Measurements from ENCODE around the gene CCNYL1.
"Not testable (repeated sequence)": the region's sequence is repeated elsewhere in the genome, so short reads cannot be mapped to it uniquely, and the experiment has no call there.

The CCNYL1 gene

DNA sequence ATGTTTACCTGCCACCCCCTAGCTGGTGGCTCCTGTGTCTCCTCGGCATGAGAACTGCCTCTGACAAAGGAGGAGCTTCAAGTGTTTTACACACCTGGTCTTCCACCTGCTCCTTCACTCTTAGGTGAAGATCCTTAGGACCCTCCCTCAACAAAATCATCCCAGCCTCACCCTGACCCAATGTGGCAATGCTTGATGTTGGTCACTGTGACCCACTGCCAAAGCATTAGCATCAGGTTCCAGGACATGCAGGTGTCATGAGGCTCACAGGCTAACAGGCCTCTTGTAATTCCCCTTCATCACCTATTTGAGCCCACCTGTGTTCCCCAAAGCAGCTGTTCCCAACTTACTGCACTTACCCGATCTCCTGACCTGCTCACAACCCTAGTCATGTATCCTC, 48.5 kb downstream of the CCNYL1 start:
- TF ChIP-seq TSHZ2 (CRISPR knock-in tag; IDR thresholded peaks at IDR 0.05) (no peak), ZFP3 (CRISPR knock-in tag; IDR thresholded peaks at IDR 0.05) (no peak), ZC3H10 (CRISPR knock-in tag; IDR thresholded peaks at IDR 0.05) (no peak), ESRRG (CRISPR knock-in tag; IDR thresholded peaks at IDR 0.05) (no peak), TOX (CRISPR knock-in tag; IDR thresholded peaks at IDR 0.05; ENCODE audit: borderline replicate concordance) (no peak), GLIS3 (CRISPR knock-in tag; IDR thresholded peaks at IDR 0.05) (no peak)
- TF ChIP-seq, protein P1, sequence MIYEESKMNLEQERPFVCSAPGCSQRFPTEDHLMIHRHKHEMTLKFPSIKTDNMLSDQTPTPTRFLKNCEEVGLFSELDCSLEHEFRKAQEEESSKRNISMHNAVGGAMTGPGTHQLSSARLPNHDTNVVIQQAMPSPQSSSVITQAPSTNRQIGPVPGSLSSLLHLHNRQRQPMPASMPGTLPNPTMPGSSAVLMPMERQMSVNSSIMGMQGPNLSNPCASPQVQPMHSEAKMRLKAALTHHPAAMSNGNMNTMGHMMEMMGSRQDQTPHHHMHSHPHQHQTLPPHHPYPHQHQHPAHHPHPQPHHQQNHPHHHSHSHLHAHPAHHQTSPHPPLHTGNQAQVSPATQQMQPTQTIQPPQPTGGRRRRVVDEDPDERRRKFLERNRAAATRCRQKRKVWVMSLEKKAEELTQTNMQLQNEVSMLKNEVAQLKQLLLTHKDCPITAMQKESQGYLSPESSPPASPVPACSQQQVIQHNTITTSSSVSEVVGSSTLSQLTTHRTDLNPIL (CRISPR knock-in tag; IDR thresholded peaks at IDR 0.05; ENCODE audit: low read depth): no peak
- no peak for ATAC-seq

- ATAC-seq: no peak
- TF ChIP-seq GLIS3 (CRISPR knock-in tag; IDR thresholded peaks at IDR 0.05) (no peak), ZFP30 (CRISPR knock-in tag; IDR thresholded peaks at IDR 0.05) (no peak), ARNTL (CRISPR knock-in tag; IDR thresholded peaks at IDR 0.05; ENCODE audit: borderline replicate concordance, low read depth) (no peak), ZNF8 (CRISPR knock-in tag; IDR thresholded peaks at IDR 0.05) (no peak), ZC3H10 (CRISPR knock-in tag; IDR thresholded peaks at IDR 0.05) (no peak), OSR1 (CRISPR knock-in tag; IDR thresholded peaks at IDR 0.05) (no peak), ZNF70 (CRISPR knock-in tag; IDR thresholded peaks at IDR 0.05) (no peak), PPARA (CRISPR knock-in tag; IDR thresholded peaks at IDR 0.05; ENCODE audit: borderline replicate concordance) (no peak), RARB (CRISPR knock-in tag; IDR thresholded peaks at IDR 0.05) (no peak), BACH2 (CRISPR knock-in tag; IDR thresholded peaks at IDR 0.05; ENCODE audit: borderline replicate concordance) (no peak), ESRRG (CRISPR knock-in tag; IDR thresholded peaks at IDR 0.05) (no peak), TOX (CRISPR knock-in tag; IDR thresholded peaks at IDR 0.05; ENCODE audit: borderline replicate concordance) (no peak), CSDC2 (CRISPR knock-in tag; IDR thresholded peaks at IDR 0.05) (no peak), ISL1 (CRISPR knock-in tag; IDR thresholded peaks at IDR 0.05) (no peak)
- TF ChIP-seq, protein P2, sequence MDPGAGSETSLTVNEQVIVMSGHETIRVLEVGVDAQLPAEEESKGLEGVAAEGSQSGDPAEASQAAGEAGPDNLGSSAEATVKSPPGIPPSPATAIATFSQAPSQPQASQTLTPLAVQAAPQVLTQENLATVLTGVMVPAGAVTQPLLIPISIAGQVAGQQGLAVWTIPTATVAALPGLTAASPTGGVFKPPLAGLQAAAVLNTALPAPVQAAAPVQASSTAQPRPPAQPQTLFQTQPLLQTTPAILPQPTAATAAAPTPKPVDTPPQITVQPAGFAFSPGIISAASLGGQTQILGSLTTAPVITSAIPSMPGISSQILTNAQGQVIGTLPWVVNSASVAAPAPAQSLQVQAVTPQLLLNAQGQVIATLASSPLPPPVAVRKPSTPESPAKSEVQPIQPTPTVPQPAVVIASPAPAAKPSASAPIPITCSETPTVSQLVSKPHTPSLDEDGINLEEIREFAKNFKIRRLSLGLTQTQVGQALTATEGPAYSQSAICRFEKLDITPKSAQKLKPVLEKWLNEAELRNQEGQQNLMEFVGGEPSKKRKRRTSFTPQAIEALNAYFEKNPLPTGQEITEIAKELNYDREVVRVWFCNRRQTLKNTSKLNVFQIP (CRISPR knock-in tag; IDR thresholded peaks at IDR 0.05; ENCODE audit: borderline replicate concordance, low read depth): no peak
These were observed 49.0 kb downstream of the CCNYL1 start for GRCh38 chr2:207760453-207760852.

DNA sequence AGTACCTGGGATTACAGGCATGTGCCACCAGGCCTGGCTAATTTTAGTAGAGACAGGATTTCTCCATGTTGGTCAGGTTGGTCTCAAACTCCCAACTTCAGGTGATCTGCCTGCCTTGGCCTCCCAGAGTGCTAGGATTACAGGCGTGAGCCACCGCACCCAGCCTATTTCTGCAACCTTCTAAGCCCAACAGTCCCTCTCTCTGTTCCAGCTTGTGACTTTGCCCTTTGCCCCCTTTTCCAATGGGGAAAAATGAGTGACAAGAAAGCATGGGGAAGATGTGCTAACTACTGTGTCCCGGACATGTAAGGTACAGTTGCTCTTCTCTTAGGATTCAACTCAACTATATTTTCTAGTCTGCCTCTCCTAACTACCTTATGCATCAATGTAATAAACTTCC, 50.0 kb downstream of the CCNYL1 start:
- ATAC-seq: not testable (repeated sequence)

- ATAC-seq: peak; percentile 19; the same call in 1 of the 3 replicates
- TF ChIP-seq, protein P2 (CRISPR knock-in tag; IDR thresholded peaks at IDR 0.05; ENCODE audit: borderline replicate concordance, low read depth): no peak
- TF ChIP-seq, protein P3, sequence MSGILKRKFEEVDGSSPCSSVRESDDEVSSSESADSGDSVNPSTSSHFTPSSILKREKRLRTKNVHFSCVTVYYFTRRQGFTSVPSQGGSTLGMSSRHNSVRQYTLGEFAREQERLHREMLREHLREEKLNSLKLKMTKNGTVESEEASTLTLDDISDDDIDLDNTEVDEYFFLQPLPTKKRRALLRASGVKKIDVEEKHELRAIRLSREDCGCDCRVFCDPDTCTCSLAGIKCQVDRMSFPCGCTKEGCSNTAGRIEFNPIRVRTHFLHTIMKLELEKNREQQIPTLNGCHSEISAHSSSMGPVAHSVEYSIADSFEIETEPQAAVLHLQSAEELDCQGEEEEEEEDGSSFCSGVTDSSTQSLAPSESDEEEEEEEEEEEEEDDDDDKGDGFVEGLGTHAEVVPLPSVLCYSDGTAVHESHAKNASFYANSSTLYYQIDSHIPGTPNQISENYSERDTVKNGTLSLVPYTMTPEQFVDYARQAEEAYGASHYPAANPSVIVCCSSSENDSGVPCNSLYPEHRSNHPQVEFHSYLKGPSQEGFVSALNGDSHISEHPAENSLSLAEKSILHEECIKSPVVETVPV (CRISPR knock-in tag; IDR thresholded peaks at IDR 0.05): no peak
- TF ChIP-seq TOX (CRISPR knock-in tag; IDR thresholded peaks at IDR 0.05; ENCODE audit: borderline replicate concordance) (no peak), ISL1 (CRISPR knock-in tag; IDR thresholded peaks at IDR 0.05) (no peak), OSR1 (CRISPR knock-in tag; IDR thresholded peaks at IDR 0.05) (no peak), PPARA (CRISPR knock-in tag; IDR thresholded peaks at IDR 0.05; ENCODE audit: borderline replicate concordance) (no peak), ZNF8 (CRISPR knock-in tag; IDR thresholded peaks at IDR 0.05) (no peak), TSHZ2 (CRISPR knock-in tag; IDR thresholded peaks at IDR 0.05) (no peak), ZFP3 (CRISPR knock-in tag; IDR thresholded peaks at IDR 0.05) (no peak), ZNF70 (CRISPR knock-in tag; IDR thresholded peaks at IDR 0.05) (no peak), ARNTL (CRISPR knock-in tag; IDR thresholded peaks at IDR 0.05; ENCODE audit: borderline replicate concordance, low read depth) (no peak), SNAI2 (CRISPR knock-in tag; IDR thresholded peaks at IDR 0.05) (no peak)
- TF ChIP-seq, protein P1 (CRISPR knock-in tag; IDR thresholded peaks at IDR 0.05; ENCODE audit: low read depth): no peak
These were observed 50.7 kb downstream of the CCNYL1 start for GRCh38 chr2:207762146-207762545.
